ENCODE data around the gene TTC34. TPM values are rescaled to one million over a fixed set of nuclear protein-coding genes. Genes with fewer than 3 reads are reported as not detected.

Gene TTC34
- polyA plus RNA-seq, 1 of the 3 experiments (the other 2 are of a cell fraction), result 0.16 TPM

GRCh38 chr1:2836333-2836970, 35.0 kb upstream of the TTC34 start (continued):
- TF ChIP-seq MEF2A (IDR thresholded peaks at IDR 0.05; ENCODE audit: borderline replicate concordance, low read depth), result no peak
- no peak for TF ChIP-seq PBX3 (IDR thresholded peaks at IDR 0.05)
- TF ChIP-seq EP300 (IDR thresholded peaks at IDR 0.05; ENCODE audit: borderline replicate concordance in 1 of 2, low read depth in 1 of 2, low read length in 1 of 2), result no peak
- TF ChIP-seq YY1 (IDR thresholded peaks at IDR 0.05; ENCODE audit: low read depth), result no peak
- no peak for TF ChIP-seq ZBTB33 (IDR thresholded peaks at IDR 0.05; ENCODE audit: borderline replicate concordance, low read depth)
- no peak for TF ChIP-seq GATA2 (CRISPR knock-in tag; IDR thresholded peaks at IDR 0.05)
- no peak for TF ChIP-seq USF1 (IDR thresholded peaks at IDR 0.05; ENCODE audit: borderline replicate concordance, low read depth)
- TF ChIP-seq REST (IDR thresholded peaks at IDR 0.05; ENCODE audit: low read depth, low read length), result no peak
- no peak for TF ChIP-seq TEAD4 (IDR thresholded peaks at IDR 0.05; ENCODE audit: borderline replicate concordance, insufficient read depth)

- Histone ChIP-seq H3K36me3 (replicated peaks in 1 of 2; ENCODE audit: control insufficient read depth in 1 of 2, insufficient read depth in 2 of 2, low read length in 1 of 2) (no peaks in the 10 kb centered on the region), H3K27ac (ENCODE audit: low read depth in 2 of 2, low read length in 1 of 2) (no peak overlapping the region), H3K9me2 (no peaks in the 10 kb centered on the region), H3K9ac (no peak overlapping the region), H3K4me3 (ENCODE audit: low read depth in 2 of 2, low read length in 1 of 2) (no peak overlapping the region), H3K27me3 (ENCODE audit: insufficient read depth) (no peaks in the 10 kb centered on the region), H3K4me1 (ENCODE audit: control insufficient read depth in 1 of 2, insufficient read depth in 2 of 2, low read depth in 1 of 2, low read length in 1 of 2) (no peaks in the 10 kb centered on the region), H3K79me2 (ENCODE audit: insufficient read depth) (no peaks in the 10 kb centered on the region), H2AFZ (ENCODE audit: low read depth) (no peak overlapping the region), H4K20me1 (ENCODE audit: insufficient read depth) (no peaks in the 10 kb centered on the region), H3K9me3 (no peaks in the 10 kb centered on the region), H3K4me2 (no peak overlapping the region), H3F3A (replicated peaks; ENCODE audit: insufficient read depth) (no peaks in the 10 kb centered on the region)
- ChIA-PET CTCF (interaction anchor here (1.2 kb wide), 1 partner anchor 13 kb away, joined by 3 read pairs; no protein-coding TSS in a partner anchor), POLR2A (no interaction called here)
- WGBS (ENCODE audit: low lambda C conversion rate), result 6% methylated on average over 8 of the region's 10 CpGs
- no peak for DNase-seq
- TF ChIP-seq TAF1 (IDR thresholded peaks at IDR 0.05; ENCODE audit: borderline replicate concordance, low read depth, low read length) (no peak), FOXM1 (IDR thresholded peaks at IDR 0.05; ENCODE audit: low read depth) (no peak), SIN3A (IDR thresholded peaks at IDR 0.05; ENCODE audit: borderline replicate concordance, low read depth, low read length) (no peak), REST (IDR thresholded peaks at IDR 0.05; ENCODE audit: low read depth, low read length) (no peak), CHD2 (IDR thresholded peaks at IDR 0.05; ENCODE audit: low read length, partially characterized antibody) (no peak), CTCF (IDR thresholded peaks at IDR 0.05) (no peak), POLR2AphosphoS5 (IDR thresholded peaks at IDR 0.05; ENCODE audit: low read depth, low read length) (no peak), YY1 (IDR thresholded peaks at IDR 0.05; ENCODE audit: low read depth) (no peak)
Observed at GRCh38 chr1:2835650-2836159, 34.2 kb upstream of the TTC34 start.
